GM19395 (cell line): ENCODE data around the gene PPFIA2.
A peak's percentile ranks its signal among the peaks of the same experiment; 100 is the strongest.

Experiments
- ATAC-seq: cut with Tn5 transposase; IDR thresholded peaks from one replicate; pipeline ENCODE4 v1.9.1; 2021; ENCODE audit warnings: mild to moderate bottlenecking, moderate library complexity; ENCODE audit not compliant: unreplicated experiment

Gene PPFIA2

DNA sequence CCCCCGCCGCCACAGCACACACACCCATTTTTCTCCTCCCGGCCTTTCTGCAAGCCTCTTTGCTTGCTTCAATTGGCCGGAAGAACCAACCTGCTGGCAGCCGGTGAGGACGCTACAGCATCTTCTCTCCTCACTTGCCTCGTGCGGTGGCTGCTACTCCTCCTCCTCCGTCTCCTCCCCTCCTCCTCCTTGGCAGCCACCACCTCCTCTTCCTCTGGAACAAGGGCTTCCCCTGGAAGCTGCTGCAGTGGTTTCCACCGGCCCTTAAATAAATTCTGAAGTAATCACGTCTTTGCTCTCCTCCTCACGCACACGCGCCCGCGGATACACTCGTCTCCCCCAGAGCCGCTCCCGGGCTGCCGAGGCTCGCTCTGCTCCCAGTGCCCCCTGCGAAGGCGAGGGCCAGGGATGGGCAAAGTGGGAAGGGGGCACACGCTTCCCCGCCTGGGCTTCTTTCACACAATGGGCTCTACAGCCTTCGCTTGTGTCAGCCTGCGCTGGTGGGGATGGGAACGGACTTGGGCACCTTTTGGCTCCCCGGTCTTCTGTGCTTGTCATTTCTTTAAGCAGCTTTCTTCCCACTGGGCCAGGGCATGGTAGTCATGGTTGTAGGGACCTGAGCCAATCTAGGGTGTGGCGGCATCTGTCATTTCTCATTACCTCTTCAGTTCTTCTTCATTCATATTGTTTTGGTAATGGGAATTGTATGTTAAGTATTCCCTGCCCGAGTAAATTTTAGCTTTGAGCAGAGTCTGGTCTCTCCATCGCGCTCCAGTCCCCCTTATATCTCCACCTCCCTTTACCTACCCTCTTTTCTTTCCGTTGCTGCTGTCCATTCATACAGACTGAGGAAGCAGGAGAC lies at the start of gene PPFIA2:
Gene PPFIA2 (minus strand): TSS at position 161 of the 862 bp plus-strand sequence.
- no peak for ATAC-seq

DNA sequence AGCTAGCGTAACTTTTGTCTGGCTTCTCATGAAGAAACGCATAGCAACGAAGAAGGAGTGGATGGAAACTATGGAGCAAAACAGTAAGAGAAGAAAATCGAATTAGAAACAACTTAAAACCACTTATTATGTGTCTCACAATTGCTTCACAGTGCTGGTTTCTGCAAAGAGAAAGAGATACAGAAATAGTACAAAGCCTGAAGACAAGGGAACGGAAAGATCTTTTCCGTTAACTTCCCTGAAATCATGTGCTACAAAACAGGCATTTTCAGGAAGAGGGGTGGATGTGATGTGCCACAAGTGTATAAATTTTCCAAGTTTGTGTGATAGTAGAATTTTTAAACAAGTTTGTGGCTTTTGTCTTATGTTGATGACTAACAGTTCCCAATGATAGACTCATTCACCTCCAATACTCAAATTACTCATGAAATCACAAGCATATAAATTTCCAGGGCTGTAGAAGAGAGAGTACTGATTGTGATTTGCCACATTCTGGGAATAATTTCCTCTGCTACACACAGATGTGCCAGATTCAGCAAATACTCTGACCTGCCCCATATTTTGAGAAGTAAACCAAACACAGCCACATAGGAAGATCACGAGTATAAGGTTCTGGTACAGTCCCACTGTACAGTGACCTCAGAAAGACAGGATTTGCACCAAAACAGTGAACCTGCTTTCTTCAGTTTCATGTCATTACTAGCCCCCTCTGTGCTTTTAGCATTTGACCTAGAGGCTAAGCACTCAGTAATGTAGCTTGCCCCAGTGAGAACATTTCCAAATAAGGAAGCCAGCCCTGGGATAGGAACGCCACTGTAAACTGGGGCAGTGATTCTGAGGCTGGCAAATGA lies 41.4 kb upstream of the PPFIA2 start:
- ATAC-seq: no peak

DNA sequence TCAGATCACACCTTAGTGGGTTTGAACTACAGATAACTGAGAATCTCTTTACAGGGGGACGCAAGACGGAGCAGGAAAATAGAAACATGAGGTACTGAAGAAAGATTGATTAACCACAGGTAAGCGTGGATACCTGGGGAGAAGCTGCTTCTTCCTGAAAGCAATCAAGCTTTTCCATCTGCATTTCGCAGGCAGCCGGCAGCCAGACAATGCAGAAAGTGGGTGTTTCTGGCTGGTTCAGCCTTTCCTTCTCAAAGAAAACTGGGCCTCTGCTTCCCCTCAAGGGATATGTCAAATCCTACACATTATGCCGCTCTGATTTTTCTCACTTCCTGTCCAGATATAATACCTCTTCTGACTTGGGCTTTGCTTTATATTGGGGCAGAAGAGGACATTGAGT lies 39.1 kb upstream of the PPFIA2 start:
- no peak for ATAC-seq

DNA sequence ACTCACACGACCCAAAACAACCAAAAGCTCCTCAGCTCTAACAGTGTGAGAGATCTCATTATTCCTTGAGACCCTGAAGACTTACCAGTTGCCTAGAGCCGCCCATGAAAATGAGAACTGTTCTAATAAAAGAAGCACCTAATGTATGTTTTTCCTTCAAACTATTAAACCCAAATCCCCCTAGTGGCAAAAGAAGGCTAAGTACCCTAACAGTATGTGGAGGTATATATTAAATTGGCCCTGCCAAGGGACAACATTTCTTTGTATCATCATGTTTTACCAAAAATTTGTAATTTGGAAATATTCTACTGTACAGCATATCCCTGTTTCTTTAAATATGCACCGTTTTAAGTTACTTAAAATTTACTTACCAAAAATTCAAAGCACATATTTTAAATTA lies 38.0 kb upstream of the PPFIA2 start:
- ATAC-seq: peak; percentile 58

DNA sequence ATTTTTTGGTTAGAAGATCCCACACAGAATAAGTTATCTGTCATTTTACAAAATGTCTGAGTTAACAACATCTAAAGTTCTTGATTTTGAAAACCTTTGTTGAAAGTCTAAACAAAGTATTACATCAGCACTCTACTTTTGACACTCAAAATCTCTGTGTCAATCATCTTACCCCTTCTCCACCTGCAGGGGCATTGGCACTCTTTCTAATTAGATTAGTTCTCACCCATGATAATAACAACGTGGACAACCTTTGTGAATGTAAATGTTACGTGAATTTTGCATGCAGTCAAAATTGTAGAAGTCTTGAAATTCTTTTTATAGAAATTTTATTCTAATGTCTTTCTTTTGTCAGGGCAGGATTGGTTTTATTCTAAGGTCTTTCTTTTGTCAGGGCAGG lies 33.5 kb upstream of the PPFIA2 start:
- no peak for ATAC-seq

DNA sequence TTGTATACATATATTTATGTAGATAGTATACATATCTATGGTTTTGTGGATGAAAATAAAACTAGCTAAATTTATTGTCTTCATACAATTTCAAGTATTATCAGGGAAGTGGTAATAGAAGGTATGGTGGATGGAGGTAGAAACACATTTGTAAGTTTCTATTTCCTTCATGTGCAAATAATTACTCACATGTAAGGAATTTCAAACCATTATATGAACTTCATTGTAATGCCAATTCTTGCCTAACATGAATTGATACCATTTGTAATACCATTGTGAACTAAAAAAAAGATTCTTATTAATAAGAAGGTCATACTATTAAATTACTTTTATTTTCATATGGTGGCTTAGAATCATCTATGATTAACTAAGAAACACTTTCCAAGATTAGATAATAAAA lies 20.1 kb upstream of the PPFIA2 start:
- ATAC-seq: no peak

DNA sequence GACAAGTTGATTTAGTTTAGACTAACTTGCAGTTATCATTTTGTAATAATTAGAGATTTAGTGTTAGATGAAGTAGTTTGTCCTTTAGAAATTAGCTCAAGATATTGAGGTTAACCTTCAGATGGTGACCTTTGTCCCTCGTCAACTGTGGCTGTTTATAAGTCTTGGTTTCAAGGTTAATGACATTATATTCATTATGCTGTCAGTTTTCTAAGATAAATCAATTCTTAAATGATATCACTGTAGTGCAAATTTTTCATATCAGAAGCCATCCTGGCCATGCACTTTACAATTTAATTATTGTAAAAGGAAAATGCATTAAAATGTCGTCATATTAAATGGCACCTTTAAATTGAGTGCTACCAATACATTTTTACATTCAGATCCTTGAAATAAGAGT lies 19.6 kb upstream of the PPFIA2 start:
- no peak for ATAC-seq

DNA sequence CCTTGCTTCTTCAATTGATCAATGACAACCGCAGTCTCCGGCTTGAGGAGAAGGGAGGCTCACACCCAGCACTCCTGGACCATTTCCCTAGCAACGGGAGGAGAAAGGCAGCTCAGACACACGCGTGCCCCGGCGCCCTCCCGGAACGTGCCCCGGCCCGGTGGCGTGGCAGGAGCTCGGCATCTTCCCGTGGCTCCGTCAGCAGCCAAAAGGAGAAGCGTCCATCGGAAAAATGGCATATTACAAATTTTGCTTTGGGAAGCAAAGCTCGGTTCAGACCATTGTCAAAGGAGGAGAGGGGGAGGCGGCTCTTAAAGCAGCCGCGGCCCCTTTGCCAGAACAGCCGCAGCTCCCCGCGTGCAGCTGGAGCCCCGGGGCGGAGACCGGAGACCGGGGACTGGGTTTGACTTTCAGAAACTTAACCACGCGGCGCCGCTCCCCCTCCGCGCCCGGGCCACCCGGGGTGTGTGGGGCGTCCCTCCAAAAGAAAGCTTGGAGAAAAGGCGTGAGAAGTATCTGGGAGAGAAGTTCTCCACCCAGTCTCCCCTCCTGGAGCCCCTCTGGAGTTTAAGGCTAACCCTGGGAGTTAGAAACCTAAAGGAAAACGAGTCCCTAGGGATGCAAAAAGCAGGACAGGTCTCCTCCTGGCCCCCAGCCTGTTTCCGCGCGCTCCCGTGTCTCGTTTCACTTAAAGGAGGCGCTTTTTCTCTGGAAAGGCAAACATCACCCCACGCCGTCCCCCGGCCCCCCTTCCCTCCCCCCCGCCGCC lies 545 bp downstream of the PPFIA2 start:
- no peak for ATAC-seq

DNA sequence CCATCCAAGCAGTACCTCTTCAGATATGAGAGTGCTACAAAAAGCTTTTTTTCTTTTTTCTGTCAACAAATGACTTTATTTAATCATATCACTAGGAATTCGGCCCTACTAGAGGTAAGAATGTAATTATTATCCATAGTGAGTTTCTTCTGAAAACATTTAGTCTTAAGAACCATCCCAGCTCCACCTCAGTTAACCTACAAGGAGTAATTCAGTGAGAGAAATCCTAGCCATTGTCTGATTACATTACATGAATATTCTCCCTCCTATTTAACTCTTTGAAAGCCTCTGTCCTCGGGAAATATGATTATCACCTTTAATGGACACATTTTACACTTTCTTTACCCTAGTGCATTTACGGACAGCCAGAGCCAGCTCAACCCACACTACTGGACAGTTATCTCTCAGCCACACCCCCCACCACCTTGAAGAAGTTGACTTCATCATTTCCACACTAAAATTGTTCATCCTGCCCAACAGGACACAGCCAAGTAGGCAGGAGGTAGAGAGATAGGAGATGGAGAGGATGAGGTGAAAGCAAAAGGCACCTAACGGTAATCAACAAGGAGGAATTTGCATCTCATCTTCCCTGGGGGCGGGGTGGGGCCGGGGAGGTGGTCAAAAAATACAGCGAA lies 1.3 kb downstream of the PPFIA2 start:
- no peak for ATAC-seq

DNA sequence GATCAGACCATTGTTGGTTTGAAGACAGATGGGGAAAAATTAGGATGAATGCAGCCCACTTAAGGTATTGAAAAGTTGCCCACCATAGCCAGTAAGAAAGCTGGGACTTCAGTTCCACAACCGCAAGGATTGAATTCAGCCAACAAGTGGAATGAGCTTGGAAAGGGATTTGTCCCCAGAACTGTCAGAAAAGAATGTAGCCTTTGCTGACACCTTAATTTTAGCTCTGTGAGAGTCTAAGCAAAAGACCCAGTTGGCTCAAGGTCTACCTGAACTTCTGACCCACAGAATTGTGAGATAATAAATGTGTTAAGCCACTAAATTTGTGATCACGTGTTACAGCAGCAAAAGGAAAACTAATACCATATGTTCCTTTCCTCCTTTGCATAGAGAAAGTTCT lies 29.4 kb downstream of the PPFIA2 start:
- ATAC-seq: no peak

DNA sequence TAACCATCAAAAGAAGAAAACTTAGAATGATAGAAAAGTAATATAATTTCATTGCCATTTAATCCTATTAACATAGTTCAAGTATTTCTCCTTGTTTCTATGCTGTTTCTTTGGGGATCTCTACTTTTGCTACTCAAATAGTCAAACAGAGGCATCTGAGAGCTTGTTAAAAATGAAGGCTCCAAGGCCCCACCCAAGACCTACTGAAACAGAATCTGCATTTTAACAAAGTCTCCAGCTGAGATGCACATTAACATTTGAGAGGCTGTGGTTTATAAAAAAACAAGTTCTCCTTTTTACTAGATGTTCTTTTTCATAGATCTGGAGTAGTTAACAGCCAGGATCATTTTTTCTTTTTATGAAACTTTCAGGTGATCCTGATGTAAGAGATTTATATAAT lies 31.8 kb downstream of the PPFIA2 start:
- no peak for ATAC-seq

DNA sequence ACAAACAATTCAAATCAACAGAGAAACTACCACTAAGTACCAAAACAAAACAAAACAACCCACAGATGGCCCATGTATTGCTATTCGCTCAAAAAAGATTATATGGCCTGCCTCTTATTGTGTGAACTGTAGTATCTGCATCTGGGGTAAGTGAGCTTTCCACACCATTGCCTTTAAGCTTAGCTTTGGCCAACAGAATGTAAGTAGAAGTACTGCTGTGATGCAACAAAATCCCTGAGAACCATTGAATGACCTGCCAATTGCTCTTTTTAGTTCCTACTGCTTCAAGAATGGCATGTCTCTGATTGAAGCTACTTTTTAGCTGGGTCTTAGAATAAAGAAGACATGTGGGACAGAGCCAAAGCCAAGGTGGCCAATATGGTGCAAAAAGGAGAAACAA lies 32.5 kb downstream of the PPFIA2 start:
- ATAC-seq: no peak

DNA sequence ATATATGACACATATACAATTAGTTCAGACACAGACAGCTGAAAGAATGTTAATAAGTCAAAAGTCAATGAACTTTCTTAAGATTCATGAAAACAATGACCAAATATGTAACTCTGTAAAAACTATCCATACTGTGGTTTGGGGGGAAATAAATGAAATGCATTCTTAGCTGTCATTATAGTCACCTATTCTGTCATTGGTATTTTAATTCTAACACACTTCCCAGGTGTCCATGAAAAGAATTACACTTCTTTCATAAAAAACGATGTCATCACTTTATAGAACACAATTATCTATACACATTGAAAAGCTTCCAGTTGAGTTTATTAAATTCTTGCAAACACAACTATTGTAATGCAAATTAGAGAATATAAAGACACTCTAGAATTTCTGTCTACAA lies 35.8 kb downstream of the PPFIA2 start:
- ATAC-seq: no peak

DNA sequence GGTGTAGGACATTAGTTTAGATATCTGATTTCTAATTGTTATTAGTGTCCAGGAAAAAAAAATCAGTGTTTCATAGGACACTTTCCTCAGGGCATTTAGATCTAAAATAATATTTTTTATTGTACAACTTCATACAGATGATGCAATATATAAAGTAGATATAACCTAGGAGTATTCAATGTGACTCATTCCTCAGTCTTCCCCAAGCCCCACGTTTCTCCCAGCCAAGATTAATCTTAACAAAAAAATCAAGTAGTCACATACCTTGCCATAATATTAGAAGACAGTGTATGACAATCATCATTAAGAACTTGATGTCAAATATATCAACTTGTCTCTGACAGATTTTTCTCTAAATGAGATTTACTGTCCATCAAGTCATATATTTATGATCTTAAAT lies 37.1 kb downstream of the PPFIA2 start:
- no peak for ATAC-seq

DNA sequence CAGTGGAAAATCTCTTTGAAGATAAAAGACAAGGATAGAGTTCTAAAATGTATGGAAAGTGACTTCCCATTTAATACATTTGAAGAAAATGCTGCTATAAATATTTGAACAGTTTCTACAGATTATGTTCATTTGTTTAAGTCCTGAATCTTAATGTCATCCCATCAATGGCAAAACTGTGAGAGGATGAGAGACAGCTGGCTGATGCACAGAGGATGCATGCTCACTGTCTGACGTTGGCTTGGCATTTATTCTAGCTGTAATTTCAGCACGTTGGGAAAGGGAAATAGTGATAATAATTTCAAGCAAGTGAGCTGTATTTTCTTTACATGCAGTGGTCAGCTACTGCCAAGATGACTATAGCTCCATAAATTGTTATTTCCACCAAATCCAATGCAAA lies 40.5 kb downstream of the PPFIA2 start:
- ATAC-seq: no peak

DNA sequence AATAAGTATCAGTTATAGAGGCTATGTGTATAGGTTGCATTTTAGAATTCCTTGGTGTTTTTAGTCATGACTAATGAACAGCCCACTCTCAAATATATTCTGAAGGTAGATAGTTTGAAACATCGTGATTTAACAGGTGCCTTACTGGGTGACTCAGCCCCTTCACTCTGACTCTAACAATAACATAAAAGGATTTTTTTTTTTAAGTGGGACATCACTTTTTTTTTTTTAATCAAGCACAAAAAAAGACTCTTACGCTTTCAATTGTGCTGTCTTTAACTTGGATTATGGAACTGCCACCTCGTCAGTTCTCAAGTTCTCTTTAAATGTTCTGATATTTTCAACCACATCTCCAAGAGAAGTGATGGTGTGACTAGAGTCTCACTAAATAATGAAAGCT lies 46.6 kb downstream of the PPFIA2 start:
- ATAC-seq: no peak

DNA sequence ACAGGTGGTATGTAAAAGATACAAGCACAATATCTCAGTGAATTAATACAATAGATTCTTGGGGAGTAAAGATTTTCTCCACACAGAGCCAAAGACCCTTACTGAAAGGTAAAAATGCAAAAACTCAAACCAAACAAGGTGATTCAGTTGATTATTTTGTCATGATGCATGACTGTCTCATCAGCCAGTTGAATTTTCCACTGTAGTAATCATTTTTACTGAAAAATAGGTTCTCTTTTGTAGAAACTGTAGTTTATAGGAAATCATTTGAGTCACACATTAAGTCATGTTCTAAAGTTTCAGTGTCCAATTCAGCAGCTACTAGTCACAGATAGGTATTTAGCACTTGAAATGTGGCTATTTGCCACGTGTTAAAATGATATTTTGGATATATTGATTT lies 53.6 kb downstream of the PPFIA2 start:
- ATAC-seq: no peak

DNA sequence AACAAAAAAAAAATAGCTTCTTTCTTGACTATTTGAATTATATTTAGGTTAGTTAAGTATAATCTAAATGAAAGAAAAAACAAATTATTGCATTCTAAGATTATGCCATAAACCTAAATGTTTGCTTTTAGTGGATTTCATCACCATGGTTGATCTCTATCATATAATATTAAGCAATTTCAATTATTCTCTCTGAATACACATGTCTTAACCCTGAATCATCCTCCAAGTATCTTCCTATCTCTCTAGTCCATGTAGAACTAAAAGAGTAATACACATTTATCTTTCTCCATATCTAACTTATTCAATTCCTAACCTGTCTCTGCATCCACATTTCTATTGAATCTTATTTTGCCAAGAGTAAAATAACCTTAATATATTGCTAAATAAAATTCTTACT lies 59.6 kb downstream of the PPFIA2 start:
- no peak for ATAC-seq

DNA sequence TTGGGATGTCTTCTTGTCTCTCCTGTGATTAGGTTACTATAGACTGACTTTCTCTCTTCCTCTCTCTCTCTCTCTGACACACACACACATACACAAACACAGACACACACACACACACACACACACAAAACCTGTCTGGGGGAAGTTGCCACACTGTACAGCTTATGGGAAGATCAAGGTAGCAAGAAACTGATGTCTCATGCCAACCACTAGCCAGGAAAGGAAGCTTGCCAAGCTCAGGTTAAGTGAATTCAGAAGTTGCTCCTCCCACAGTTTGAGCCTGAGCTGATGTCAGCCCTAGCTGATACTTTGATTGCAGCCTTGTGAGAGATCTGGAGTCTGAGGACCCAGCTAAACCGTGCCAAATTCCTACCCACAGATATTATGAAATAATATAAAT lies 67.1 kb downstream of the PPFIA2 start:
- no peak for ATAC-seq

DNA sequence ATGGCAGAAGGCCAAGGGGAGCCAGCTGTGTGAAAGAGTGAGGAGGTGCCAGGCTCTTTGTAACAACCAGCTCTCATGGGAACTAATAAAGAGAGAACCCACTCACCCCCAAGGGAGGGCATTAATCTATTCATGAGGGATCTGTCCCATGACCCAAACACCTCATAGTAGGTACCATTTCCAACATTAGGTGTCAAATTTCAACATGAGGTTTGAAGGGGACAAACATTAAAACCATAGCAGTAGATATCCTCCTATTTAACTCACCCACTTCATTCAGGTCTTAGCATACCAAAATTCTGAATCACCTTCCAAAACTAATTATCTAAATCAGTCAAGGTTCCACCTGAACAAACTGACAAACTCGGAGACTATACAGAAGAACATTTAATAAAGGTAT lies 75.3 kb downstream of the PPFIA2 start:
- ATAC-seq: no peak

DNA sequence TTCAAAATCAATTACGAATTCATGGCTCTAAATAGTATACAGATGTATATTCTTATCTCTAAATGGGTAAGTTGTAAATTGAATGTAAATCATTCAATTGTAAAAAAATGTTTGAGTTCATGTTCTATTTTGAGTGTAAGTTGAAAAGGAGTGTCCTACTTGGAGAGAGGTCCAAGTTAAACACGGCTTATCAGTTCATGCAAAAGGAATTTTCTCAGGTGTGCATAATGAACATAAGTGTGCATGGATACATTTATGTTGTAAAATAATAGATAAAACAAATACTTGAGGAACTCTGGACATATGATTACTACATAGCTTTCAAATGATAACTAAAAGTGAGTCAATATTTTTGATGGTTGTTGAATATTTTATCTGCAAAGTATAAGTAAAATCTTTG lies 79.5 kb downstream of the PPFIA2 start:
- no peak for ATAC-seq
